Spleen (tissue), 11 donors: ENCODE data around the gene SDK1. TPM values are rescaled to one million over a fixed set of nuclear protein-coding genes. Genes with fewer than 3 reads are reported as not detected.

ENCODE experiments used
- DNase-seq: peaks from one replicate; pipeline ENCODE4 v3.0.0-alpha.2; 2020
- H3K27ac ChIP-seq, 8 donors: fragments of 200-600 bp; sonication (generic) in 7 of 8; 1 replicate in 4 of 8; 2 replicates in 4 of 8; pipeline versions ENCODE4 v1.5.0 to v1.8.0; 2016 to 2021; ENCODE audit warnings: inconsistent platforms in 4 of 8, mild to moderate bottlenecking in 4 of 8, moderate library complexity in 1 of 8
- H3K27me3 ChIP-seq, 7 donors: fragments of 200-600 bp; sonication (generic) in 6 of 7; replicated peaks in 1 of 7; 1 replicate in 4 of 7; 2 replicates in 3 of 7; pipeline versions ENCODE4 v1.5.0 to v1.8.0; 2016 to 2021; ENCODE audit warnings: inconsistent platforms in 3 of 7, mild to moderate bottlenecking in 1 of 7
- H3K36me3 ChIP-seq, 6 donors: fragments of 200-600 bp; sonication (generic) in 5 of 6; 1 replicate in 4 of 6; 2 replicates in 2 of 6; pipeline versions ENCODE4 v1.5.0 to v1.8.0; 2016 to 2021; ENCODE audit warnings: inconsistent platforms in 2 of 6
- H3K4me1 ChIP-seq, 6 donors: fragments of 200-600 bp; sonication (generic) in 5 of 6; 1 replicate in 3 of 6; 2 replicates in 3 of 6; pipeline versions ENCODE4 v1.5.0 to v1.8.0; 2016 to 2021; ENCODE audit warnings: inconsistent platforms in 3 of 6
- H3K4me3 ChIP-seq, 8 donors: fragments of 200-600 bp; sonication (generic) in 7 of 8; 1 replicate in 4 of 8; 2 replicates in 4 of 8; pipeline versions ENCODE4 v1.5.0 to v1.8.0; 2016 to 2021; ENCODE audit warnings: inconsistent platforms in 4 of 8, mild to moderate bottlenecking in 4 of 8, moderate library complexity in 2 of 8
- H3K9me3 ChIP-seq, 8 donors: fragments of 200-600 bp; sonication (generic) in 7 of 8; 1 replicate in 4 of 8; 2 replicates in 4 of 8; pipeline versions ENCODE4 v1.5.0 to v1.8.0; 2016 to 2021; ENCODE audit warnings: inconsistent platforms in 4 of 8
- POLR2A ChIP-seq, 3 donors: fragments of 450-650 bp; IDR thresholded peaks; one replicate each; pipeline ENCODE4 v1.5.1; 2017; ENCODE audit warnings: antibody characterized with exemption in 3 of 3, mild to moderate bottlenecking in 1 of 3
- POLR2AphosphoS5 ChIP-seq, 3 donors: sonication (generic); formaldehyde crosslinking; IDR thresholded peaks; one replicate each; pipeline ENCODE4 v1.5.1; 2017; ENCODE audit warnings: antibody characterized with exemption in 3 of 3
- WGBS, 5 donors: extraction: QIAGEN DNeasy Blood & Tissue Kit in 3 of 5; methylation state at CpG; one replicate each; pipeline versions ENCODE4 v1.1.5 to v1.1.7; 2013 to 2018; 5-methylcytosine and 5-hydroxymethylcytosine counted together
- intact Hi-C: fragments of 100-400 bp; cut with DNase I; formaldehyde crosslinking; loops from one replicate; pipeline ENCODE4 v1.15.0; 2023; ENCODE audit warnings: low total_unique reads
- polyA plus RNA-seq, 3 donors: library from polyadenylated mRNA; stranded (reverse); fragments of 200-250 nt; gene quantifications; one replicate each; pipeline ENCODE4 v1.2.1, GENCODE V29; 2013
- total RNA-seq, 7 donors: library from RNA; depleted of rRNA in 3 of 7; stranded (reverse); fragments of >200 nt in 3 of 7; fragmentation: NEBNext Ultra II Directional in 4 of 7; extraction: Animal tissue kit (Norgen Biotek cat#: 25700) in 4 of 7; gene quantifications; one replicate each; pipeline versions ENCODE4 v1.1.0 to v1.2.1, GENCODE V29; 2016 to 2021
- TF ChIP-seq, protein P1 (sequence below), 11 experiments: fragments of 200-600 bp in 7 of 11; fragments of 450-650 bp in 4 of 11; sonication (generic) in 4 of 11; IDR thresholded peaks in 8 of 11; conservative IDR thresholded peaks in 3 of 11; 1 replicate in 7 of 11; 2 replicates in 4 of 11; pipeline versions ENCODE4 v1.4.0 to v1.8.0; 2016 to 2021; ENCODE audit warnings: antibody characterized with exemption in 11 of 11, inconsistent platforms in 4 of 11, mild to moderate bottlenecking in 1 of 11
- donor health status: healthy with polysubstance abuse.
- donor health status: DM: no; HTN: no; CAD: no; lungs with moderate emphysema.
- donor health status: DM: no; HTN: no; CAD: no.
- donor health status: Bipolar disorder and iron deficiency.
- donor health status: healthy.
- donor health status: DM: no; HTN: no; CAD: no.
- donor health status: DM: yes; HTN: yes; CAD: no.

The SDK1 gene
- total and polyA plus RNA-seq, 10 donors, result 3.2 to 54.1 (median 35.1) TPM

DNA sequence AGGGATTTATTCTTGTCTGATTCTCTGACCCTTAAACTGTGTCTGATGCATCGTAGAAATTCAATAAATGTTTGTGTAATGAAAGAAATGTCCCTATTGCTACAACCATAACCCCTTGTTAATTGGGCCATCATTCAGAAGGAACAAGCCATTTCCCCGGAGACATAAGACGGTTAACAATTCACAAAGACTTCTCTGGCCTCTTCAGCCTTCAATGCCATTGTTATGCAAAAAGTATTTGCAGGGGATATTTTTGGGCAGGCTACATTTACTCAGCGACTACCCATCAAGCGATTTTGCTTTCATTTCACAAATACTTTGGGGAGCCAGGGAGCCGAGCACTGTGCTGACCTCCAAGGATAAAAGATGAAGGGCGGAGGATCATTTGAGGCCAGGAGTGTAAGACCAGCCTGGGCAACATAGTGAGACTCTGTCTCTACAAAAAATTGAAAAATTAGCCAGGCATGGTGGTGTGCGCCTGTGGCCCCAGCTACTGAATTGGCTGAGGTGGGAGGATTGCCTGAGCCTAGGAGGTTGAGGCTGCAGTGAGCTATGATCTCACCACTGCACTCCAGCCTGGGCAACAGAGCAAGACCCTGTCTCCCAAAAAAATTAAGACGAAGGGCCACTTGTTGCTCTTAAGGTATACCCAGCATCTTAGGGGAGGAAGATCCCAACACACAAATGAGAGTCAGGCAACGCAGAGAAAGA lies 20.0 kb upstream of the SDK1 start:
- WGBS, 5 donors, result 78 to 84% (median 82%) methylated on average over 10 of the region's 10 CpGs
- Histone ChIP-seq H3K4me1 (no peaks in the 10 kb centered on the region), H3K27me3 (no peaks in the 10 kb centered on the region), H3K27ac (no peak overlapping the region), H3K9me3 (peaks cover 0 to 6% (median 0%) of the 10 kb centered on the region in 8 donors), H3K4me3 (no peak overlapping the region), H3K36me3 (no peaks in the 10 kb centered on the region)
- TF ChIP-seq, protein P1, sequence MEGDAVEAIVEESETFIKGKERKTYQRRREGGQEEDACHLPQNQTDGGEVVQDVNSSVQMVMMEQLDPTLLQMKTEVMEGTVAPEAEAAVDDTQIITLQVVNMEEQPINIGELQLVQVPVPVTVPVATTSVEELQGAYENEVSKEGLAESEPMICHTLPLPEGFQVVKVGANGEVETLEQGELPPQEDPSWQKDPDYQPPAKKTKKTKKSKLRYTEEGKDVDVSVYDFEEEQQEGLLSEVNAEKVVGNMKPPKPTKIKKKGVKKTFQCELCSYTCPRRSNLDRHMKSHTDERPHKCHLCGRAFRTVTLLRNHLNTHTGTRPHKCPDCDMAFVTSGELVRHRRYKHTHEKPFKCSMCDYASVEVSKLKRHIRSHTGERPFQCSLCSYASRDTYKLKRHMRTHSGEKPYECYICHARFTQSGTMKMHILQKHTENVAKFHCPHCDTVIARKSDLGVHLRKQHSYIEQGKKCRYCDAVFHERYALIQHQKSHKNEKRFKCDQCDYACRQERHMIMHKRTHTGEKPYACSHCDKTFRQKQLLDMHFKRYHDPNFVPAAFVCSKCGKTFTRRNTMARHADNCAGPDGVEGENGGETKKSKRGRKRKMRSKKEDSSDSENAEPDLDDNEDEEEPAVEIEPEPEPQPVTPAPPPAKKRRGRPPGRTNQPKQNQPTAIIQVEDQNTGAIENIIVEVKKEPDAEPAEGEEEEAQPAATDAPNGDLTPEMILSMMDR (IDR thresholded peaks at IDR 0.05 in 8 of 11, conservative IDR thresholded peaks at IDR 0.05 in 3 of 11), result no peak
- no peak for TF ChIP-seq POLR2A (IDR thresholded peaks at IDR 0.05)
- TF ChIP-seq POLR2AphosphoS5 (IDR thresholded peaks at IDR 0.05), result no peak
- intact Hi-C loops, result no loop called here
- DNase-seq, result no peak

DNA sequence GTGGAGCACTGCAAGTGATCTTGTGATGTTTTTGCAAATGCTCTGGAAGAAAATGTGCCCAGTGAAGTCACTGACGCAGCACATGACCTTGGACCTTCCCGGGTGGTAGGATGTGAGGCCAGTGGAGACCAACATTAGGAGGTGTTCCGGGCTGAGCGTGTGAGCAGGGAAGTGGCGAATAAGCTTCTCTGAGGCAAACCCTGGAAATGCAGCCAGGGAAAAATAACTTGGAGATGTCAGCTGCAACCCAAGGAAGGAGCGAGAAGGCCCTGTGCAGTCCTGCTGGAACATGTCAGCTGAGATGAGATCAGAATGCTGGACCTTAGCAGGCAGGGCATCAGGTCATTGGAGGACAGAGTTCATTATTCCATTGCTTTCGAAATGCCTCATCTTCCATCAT lies 18.6 kb upstream of the SDK1 start:
- intact Hi-C loops, result no loop called here
- peak overlapping the region in 4 of 8 donors; percentile 26 to 59 (median 42) for H3K27ac ChIP-seq

DNA sequence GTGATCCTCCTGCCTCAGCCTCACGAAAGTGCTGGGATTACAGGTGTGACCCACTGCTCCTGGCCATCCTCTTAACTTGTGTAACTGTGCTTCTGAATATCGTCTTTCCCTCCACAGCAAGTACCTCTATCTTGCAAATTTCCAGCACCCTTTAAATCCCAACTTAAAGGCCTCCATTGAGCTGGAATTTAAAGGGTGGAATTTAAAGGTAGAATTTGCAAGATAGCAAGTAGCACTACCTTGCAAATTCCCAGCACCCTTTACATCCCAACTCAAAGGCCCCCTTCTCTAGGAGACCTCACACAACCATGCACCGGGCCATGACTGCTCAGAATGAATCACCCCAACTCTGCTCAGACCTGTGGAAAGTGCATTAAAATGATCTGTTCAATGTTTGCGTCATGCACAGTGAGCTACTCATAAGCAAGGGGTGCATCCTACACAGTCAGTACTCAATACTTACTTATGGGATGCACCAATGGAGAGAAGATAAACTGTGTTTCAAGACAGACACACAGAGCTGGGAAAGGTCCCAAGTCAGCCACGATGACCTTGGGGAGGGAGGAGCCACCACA lies 17.8 kb upstream of the SDK1 start:
- Histone ChIP-seq H3K4me3 (no peak overlapping the region), H3K27me3 (no peaks in the 10 kb centered on the region), H3K4me1 (no peaks in the 10 kb centered on the region), H3K9me3 (peaks cover 0 to 10% (median 0%) of the 10 kb centered on the region in 8 donors), H3K36me3 (no peaks in the 10 kb centered on the region), H3K27ac (peak overlapping the region in 3 of 8 donors; percentile 25 to 45 (median 26))
- no peak for DNase-seq
- intact Hi-C loops, result no loop called here
- WGBS, 5 donors, result 64 to 84% (median 77%) methylated on average over 5 of the region's 5 CpGs
- TF ChIP-seq POLR2AphosphoS5 (IDR thresholded peaks at IDR 0.05) (no peak), POLR2A (IDR thresholded peaks at IDR 0.05) (no peak)
- TF ChIP-seq, protein P1 (IDR thresholded peaks at IDR 0.05 in 8 of 11, conservative IDR thresholded peaks at IDR 0.05 in 3 of 11), result no peak

More for the DNA sequence above, 18.6 kb upstream of the SDK1 start:
- H3K36me3 ChIP-seq, result no peaks in the 10 kb centered on the region
- no peak overlapping the region for H3K4me3 ChIP-seq
- WGBS, 5 donors, result 74 to 84% (median 75%) methylated on average over 7 of the region's 7 CpGs
- H3K27me3 ChIP-seq, result no peaks in the 10 kb centered on the region
- H3K9me3 ChIP-seq, result peaks cover 0 to 13% (median 1%) of the 10 kb centered on the region in 8 donors
- DNase-seq, result no peak
- TF ChIP-seq, protein P1 (IDR thresholded peaks at IDR 0.05 in 8 of 11, conservative IDR thresholded peaks at IDR 0.05 in 3 of 11), result no peak
- TF ChIP-seq POLR2A (IDR thresholded peaks at IDR 0.05) (no peak), POLR2AphosphoS5 (IDR thresholded peaks at IDR 0.05) (peak in 2 of 3 donors; percentile 51 to 61)
- no peaks in the 10 kb centered on the region for H3K4me1 ChIP-seq

DNA sequence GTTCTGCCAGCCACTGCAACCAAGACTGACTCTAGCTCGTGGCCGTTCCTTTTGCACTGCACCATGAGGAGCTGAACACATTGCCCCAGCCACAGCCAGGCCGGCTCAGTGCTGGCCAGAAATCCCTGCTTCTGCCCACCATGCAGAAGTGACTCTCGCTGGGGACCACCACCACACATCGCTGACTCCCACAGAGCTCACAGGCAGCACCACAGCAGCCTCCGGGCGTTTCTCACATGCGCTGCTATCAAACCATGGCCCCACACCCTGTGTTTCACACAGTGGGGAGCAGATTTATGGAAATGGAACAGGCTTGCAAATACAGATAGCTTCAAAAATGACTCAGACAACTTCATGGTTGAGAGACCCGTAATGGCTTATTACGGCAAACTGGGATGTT lies 15.4 kb upstream of the SDK1 start:
- H3K27me3 ChIP-seq, result no peaks in the 10 kb centered on the region
- H3K4me3 ChIP-seq, result no peak overlapping the region
- peaks cover 0 to 24% (median 0%) of the 10 kb centered on the region in 8 donors for H3K9me3 ChIP-seq
- H3K27ac ChIP-seq, result no peak overlapping the region
- H3K4me1 ChIP-seq, result no peaks in the 10 kb centered on the region
- intact Hi-C loops, result no loop called here
- H3K36me3 ChIP-seq, result no peaks in the 10 kb centered on the region
- WGBS, 5 donors, result 86 to 95% (median 91%) methylated on average over 10 of the region's 10 CpGs
- DNase-seq, result no peak
- TF ChIP-seq POLR2AphosphoS5 (IDR thresholded peaks at IDR 0.05) (no peak), POLR2A (IDR thresholded peaks at IDR 0.05) (no peak)
- TF ChIP-seq, protein P1 (IDR thresholded peaks at IDR 0.05 in 8 of 11, conservative IDR thresholded peaks at IDR 0.05 in 3 of 11), result no peak
